GM12891 (cell line): ENCODE data around the gene IL1RAPL2.

ENCODE experiments used
- PAX5 ChIP-seq: IDR thresholded peaks from 2 replicates; pipeline ENCODE4 v1.6.1; 2011; ENCODE audit warnings: low read length, moderate library complexity, mild to moderate bottlenecking; ENCODE audit not compliant: insufficient read depth, severe bottlenecking
- POLR2A ChIP-seq: IDR thresholded peaks from 2 replicates; pipeline ENCODE4 v1.6.1; 2011; ENCODE audit warnings: low read depth, low read length, control low read depth
- POLR2AphosphoS5 ChIP-seq: IDR thresholded peaks from 2 replicates; pipeline ENCODE4 v1.6.1; 2011; ENCODE audit warnings: low read depth, low read length, control low read depth
- POU2F2 ChIP-seq: IDR thresholded peaks from 2 replicates; pipeline ENCODE4 v1.6.1; 2011; ENCODE audit warnings: low read depth, mild to moderate bottlenecking, control low read depth, low read length, moderate library complexity
- SPI1 ChIP-seq: IDR thresholded peaks from 2 replicates; pipeline ENCODE4 v1.6.1; 2011; ENCODE audit warnings: low read depth, low read length, control low read depth
- TAF1 ChIP-seq: IDR thresholded peaks from 2 replicates; pipeline ENCODE4 v1.6.1; 2011; ENCODE audit warnings: low read depth, low read length, control low read depth

DNA sequence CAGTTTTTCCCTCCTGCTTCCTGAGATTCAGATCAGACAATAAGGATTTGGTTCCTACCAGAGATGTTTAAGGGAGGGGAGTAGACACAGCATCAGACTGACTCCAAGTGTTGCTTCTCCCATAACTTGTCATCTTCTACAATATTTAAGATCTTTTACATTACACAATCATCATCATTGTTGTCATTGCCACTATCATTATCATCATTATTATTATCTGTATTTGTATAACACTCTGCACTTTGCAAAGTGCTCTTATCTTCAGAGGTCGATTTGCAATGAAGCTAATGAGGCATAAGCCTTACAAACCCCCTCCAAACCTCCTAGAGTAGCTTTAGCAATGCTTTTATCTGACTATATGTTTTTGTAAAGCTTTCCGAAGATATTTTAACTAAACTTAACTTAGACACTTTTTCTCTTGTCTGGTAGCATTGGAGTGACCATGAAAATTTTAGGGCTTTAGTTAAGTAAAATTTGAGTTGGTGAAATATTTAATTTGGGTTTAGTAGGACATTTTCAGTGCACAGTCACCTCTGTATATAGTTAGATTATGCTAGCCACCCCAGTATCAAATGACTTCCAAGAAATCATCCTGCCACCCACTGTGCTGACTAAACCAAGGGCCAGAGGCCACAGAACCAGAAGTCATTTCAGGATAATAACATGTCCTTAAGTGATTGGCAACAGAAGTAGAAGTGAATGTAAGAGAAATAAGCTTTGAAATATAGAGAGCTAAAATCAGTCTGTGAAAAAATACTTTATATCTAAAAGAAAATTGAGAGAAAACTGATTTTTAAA is 1132.2 kb downstream of the IL1RAPL2 start:
- TF ChIP-seq POLR2A, result no peak
- no peak for TF ChIP-seq SPI1
- TF ChIP-seq TAF1, result no peak
- TF ChIP-seq POLR2AphosphoS5, result no peak
- no peak for TF ChIP-seq PAX5
- no peak for TF ChIP-seq POU2F2
